ENCODE results near the gene UBE2R2. TPM values are rescaled to one million over a fixed set of nuclear protein-coding genes. Genes with fewer than 3 reads are reported as not detected.
"Not testable (repeated sequence)": the region's sequence is repeated elsewhere in the genome, so short reads cannot be mapped to it uniquely, and the experiment has no call there.

Gene UBE2R2
- total and polyA plus RNA-seq, 2 of the 8 experiments (the other 6 are each of a cell fraction or from before 2014, with no cell fraction given) = 19.4 to 42.1 TPM

GRCh38 chr9:33807156-33807555 lies 9.8 kb upstream of the UBE2R2 start:
- H3K4me2 ChIP-seq (ENCODE audit: insufficient read depth in 1 of 2, low read depth in 2 of 2, low read length in 2 of 2); H4K5ac ChIP-seq (ENCODE audit: insufficient read length, low read depth, low read length); H2BK15ac ChIP-seq (ENCODE audit: low read length); H3K4ac ChIP-seq (replicated peaks; ENCODE audit: insufficient read length, low read depth, low read length); H2AFZ ChIP-seq (ENCODE audit: low read length); H3K18ac ChIP-seq (ENCODE audit: extremely low read depth, low read length); H3K79me2 ChIP-seq (ENCODE audit: control insufficient read depth in 1 of 2, insufficient read depth in 2 of 2, low read length in 2 of 2); H3K9ac ChIP-seq (replicated peaks in 1 of 4; ENCODE audit: extremely low read depth in 1 of 4, low read depth in 3 of 4, low read length in 3 of 4); H3K27me3 ChIP-seq (replicated peaks in 1 of 4; ENCODE audit: control insufficient read depth in 3 of 4, extremely low read depth in 1 of 4, insufficient read depth in 3 of 4, low read length in 3 of 4); H3K14ac ChIP-seq (ENCODE audit: insufficient read length); H2BK5ac ChIP-seq (ENCODE audit: low read depth, low read length); H3K79me1 ChIP-seq (ENCODE audit: low read depth, low read length); H2BK120ac ChIP-seq (replicated peaks; ENCODE audit: low read depth, low read length); POLR2A ChIA-PET (ENCODE audit: partially characterized antibody); H2AK5ac ChIP-seq (ENCODE audit: low read depth, low read length); H2BK12ac ChIP-seq (ENCODE audit: low read depth, low read length); H3K9me3 ChIP-seq (ENCODE audit: insufficient read depth in 2 of 2, low read depth in 1 of 2, low read length in 1 of 2); H3K4me3 ChIP-seq (ENCODE audit: extremely low read depth in 1 of 4, insufficient read depth in 2 of 4, low read depth in 3 of 4, low read length in 4 of 4); H3K27ac ChIP-seq (ENCODE audit: low read depth, low read length); DNase-seq (ENCODE audit: low read depth in 1 of 2, low spot score in 2 of 2); FAIRE-seq; H3K36me3 ChIP-seq (ENCODE audit: control insufficient read depth in 2 of 4, insufficient read depth in 4 of 4, low read length in 3 of 4); H3K23me2 ChIP-seq (ENCODE audit: low read depth, low read length); H4K91ac ChIP-seq (replicated peaks; ENCODE audit: insufficient read length, low read length); H3K23ac ChIP-seq (ENCODE audit: insufficient read length); H4K20me1 ChIP-seq (replicated peaks in 1 of 2; ENCODE audit: control insufficient read depth in 1 of 2, insufficient read depth in 2 of 2, low read length in 2 of 2); H2BK20ac ChIP-seq (ENCODE audit: low read length); H3K4me1 ChIP-seq (replicated peaks in 1 of 4; ENCODE audit: control insufficient read depth in 3 of 4, insufficient read depth in 4 of 4, low read length in 3 of 4); H3K56ac ChIP-seq (replicated peaks; ENCODE audit: insufficient read length, low read depth, low read length); H4K8ac ChIP-seq (ENCODE audit: extremely low read depth, insufficient read depth, low read length): not testable (repeated sequence)
- WGBS, 2 experiments (ENCODE audit: extremely low coverage in 1 of 2, insufficient coverage in 1 of 2, insufficient read length in 1 of 2, insufficient replicate concordance in 2 of 2, low coverage in 1 of 2, low lambda C conversion rate in 2 of 2, missing lambda C conversion rate in 1 of 2) = 90% methylated on average over 2 of the region's 2 CpGs; no CpG with 5 or more reads in 1 of the 2 experiments
- CTCF ChIA-PET (ENCODE audit: partially characterized antibody) = interaction anchor here (1.0 to 2.5 kb wide), 3 partner anchors 10 to 45 kb away, joined by 3 to 7 read pairs (median 4); no protein-coding TSS in a partner anchor

- H2BK12ac ChIP-seq (ENCODE audit: low read depth, low read length); H2BK120ac ChIP-seq (replicated peaks; ENCODE audit: low read depth, low read length); H3K36me3 ChIP-seq (ENCODE audit: control insufficient read depth in 2 of 4, insufficient read depth in 4 of 4, low read length in 3 of 4); DNase-seq (ENCODE audit: low read depth in 1 of 2, low spot score in 2 of 2); H3K4ac ChIP-seq (replicated peaks; ENCODE audit: insufficient read length, low read depth, low read length); H3K79me2 ChIP-seq (ENCODE audit: control insufficient read depth in 1 of 2, insufficient read depth in 2 of 2, low read length in 2 of 2); H4K5ac ChIP-seq (ENCODE audit: insufficient read length, low read depth, low read length); H3K56ac ChIP-seq (replicated peaks; ENCODE audit: insufficient read length, low read depth, low read length); H2BK15ac ChIP-seq (ENCODE audit: low read length); H2BK20ac ChIP-seq (ENCODE audit: low read length); H3K14ac ChIP-seq (ENCODE audit: insufficient read length); H3K27me3 ChIP-seq (replicated peaks in 1 of 4; ENCODE audit: control insufficient read depth in 3 of 4, extremely low read depth in 1 of 4, insufficient read depth in 3 of 4, low read length in 3 of 4); H3K4me1 ChIP-seq (replicated peaks in 1 of 4; ENCODE audit: control insufficient read depth in 3 of 4, insufficient read depth in 4 of 4, low read length in 3 of 4); H4K8ac ChIP-seq (ENCODE audit: extremely low read depth, insufficient read depth, low read length); H2AK5ac ChIP-seq (ENCODE audit: low read depth, low read length); H4K91ac ChIP-seq (replicated peaks; ENCODE audit: insufficient read length, low read length); H3K23ac ChIP-seq (ENCODE audit: insufficient read length); H3K9ac ChIP-seq (replicated peaks in 1 of 4; ENCODE audit: extremely low read depth in 1 of 4, low read depth in 3 of 4, low read length in 3 of 4); H2BK5ac ChIP-seq (ENCODE audit: low read depth, low read length); FAIRE-seq; POLR2A ChIA-PET (ENCODE audit: partially characterized antibody); H3K23me2 ChIP-seq (ENCODE audit: low read depth, low read length); CTCF ChIA-PET (ENCODE audit: partially characterized antibody); H2AFZ ChIP-seq (ENCODE audit: low read length); H3K4me2 ChIP-seq (ENCODE audit: insufficient read depth in 1 of 2, low read depth in 2 of 2, low read length in 2 of 2); H3K9me3 ChIP-seq (ENCODE audit: insufficient read depth in 2 of 2, low read depth in 1 of 2, low read length in 1 of 2); H3K18ac ChIP-seq (ENCODE audit: extremely low read depth, low read length); H3K79me1 ChIP-seq (ENCODE audit: low read depth, low read length); H3K4me3 ChIP-seq (ENCODE audit: extremely low read depth in 1 of 4, insufficient read depth in 2 of 4, low read depth in 3 of 4, low read length in 4 of 4); H3K27ac ChIP-seq (ENCODE audit: low read depth, low read length); H4K20me1 ChIP-seq (replicated peaks in 1 of 2; ENCODE audit: control insufficient read depth in 1 of 2, insufficient read depth in 2 of 2, low read length in 2 of 2): not testable (repeated sequence)
- WGBS, 2 experiments (ENCODE audit: extremely low coverage in 1 of 2, insufficient coverage in 1 of 2, insufficient read length in 1 of 2, insufficient replicate concordance in 2 of 2, low coverage in 1 of 2, low lambda C conversion rate in 2 of 2, missing lambda C conversion rate in 1 of 2) = 75% methylated on average over 1 of the region's 1 CpG; no CpG with 5 or more reads in 1 of the 2 experiments
Observed at GRCh38 chr9:33808979-33809322, 8.0 kb upstream of the UBE2R2 start.
